ENCODE data around the gene KIRREL3.

GRCh38 chr11:126743628-126744027, 256.9 kb downstream of the KIRREL3 start:
- no peak for TF ChIP-seq EZH2phosphoT487 (IDR thresholded peaks at IDR 0.05; ENCODE audit: insufficient read depth, low read depth)
- no peak for TF ChIP-seq EZH2 (IDR thresholded peaks at IDR 0.05; ENCODE audit: insufficient read depth, poor library complexity, severe bottlenecking)
